Thoracic aorta (tissue), 2 donors: ENCODE measurements around the gene ZMAT2. TPM values are rescaled to one million over a fixed set of nuclear protein-coding genes. Genes with fewer than 3 reads are reported as not detected.

Source experiments
- ATAC-seq: fragments of 150-250 bp; one replicate; pipeline ENCODE4 v1.8.0; 2017; ENCODE audit warnings: low read depth; ENCODE audit not compliant: insufficient number of reproducible peaks, low FRiP score
- DNase-seq: peaks from one replicate; pipeline ENCODE4 v3.0.0-alpha.2; 2020; ENCODE audit warnings: low spot score
- H3K27ac ChIP-seq, 2 donors: fragments of 200-600 bp; sonication (generic); 1 replicate in 1 of 2; 2 replicates in 1 of 2; pipeline ENCODE4 v1.5.1; 2016; ENCODE audit warnings: mild to moderate bottlenecking in 2 of 2, moderate library complexity in 2 of 2
- H3K27me3 ChIP-seq: fragments of 200-600 bp; sonication (generic); replicated peaks from 2 replicates; pipeline ENCODE4 v1.6.0; 2016; ENCODE audit warnings: mild to moderate bottlenecking; ENCODE audit not compliant: insufficient read depth
- H3K36me3 ChIP-seq: fragments of 200-600 bp; sonication (generic); one replicate; pipeline ENCODE4 v1.5.1; 2016
- H3K4me1 ChIP-seq, 2 donors: fragments of 200-600 bp; sonication (generic); 1 replicate in 1 of 2; 2 replicates in 1 of 2; pipeline versions ENCODE4 v1.5.1 to v1.6.0; 2016; ENCODE audit warnings: low read depth in 2 of 2, mild to moderate bottlenecking in 1 of 2; ENCODE audit not compliant: control insufficient read depth in 1 of 2
- H3K4me3 ChIP-seq: fragments of 200-600 bp; sonication (generic); 2 replicates; pipeline ENCODE4 v1.5.1; 2016; ENCODE audit warnings: mild to moderate bottlenecking
- H3K9me3 ChIP-seq: fragments of 200-600 bp; sonication (generic); 2 replicates; pipeline ENCODE4 v1.5.1; 2016
- total RNA-seq, 2 donors: library from RNA; depleted of rRNA; stranded (reverse); fragments of >200 nt; gene quantifications; one replicate each; pipeline versions ENCODE4 v1.1.0 to v1.2.3, GENCODE V29; 2016
- TF ChIP-seq, protein P1 (sequence below): fragments of 200-600 bp; sonication (generic); IDR thresholded peaks from one replicate; pipeline ENCODE4 v1.5.1; 2019; ENCODE audit warnings: antibody characterized with exemption

The ZMAT2 gene
- total RNA-seq, 2 donors from 2014 or later: 32.0 to 50.4 TPM

DNA sequence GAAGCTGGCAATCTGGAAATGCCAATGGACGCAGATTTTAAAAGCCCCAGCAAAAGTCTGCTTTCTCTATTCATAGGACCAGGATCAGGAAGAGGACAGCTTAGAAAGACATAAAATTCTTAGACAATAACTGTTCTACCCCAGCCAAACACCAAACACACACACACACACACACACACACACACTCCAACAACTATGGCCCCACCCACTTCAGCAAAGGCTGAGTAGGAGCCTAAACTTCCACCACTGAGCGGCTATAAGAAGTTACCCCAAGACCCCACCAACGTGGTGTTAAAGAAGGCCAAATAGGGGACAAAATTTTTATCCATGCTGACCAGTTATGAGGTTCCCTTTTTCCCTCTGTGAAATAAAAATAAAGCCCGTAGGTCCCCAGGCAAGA, 32.9 kb downstream of the ZMAT2 start:
- Histone ChIP-seq H3K27me3 (no peaks in the 10 kb centered on the region), H3K36me3 (no peaks in the 10 kb centered on the region), H3K27ac (no peak overlapping the region), H3K9me3 (no peaks in the 10 kb centered on the region), H3K4me1 (no peaks in the 10 kb centered on the region), H3K4me3 (no peak overlapping the region)
- TF ChIP-seq, protein P1, sequence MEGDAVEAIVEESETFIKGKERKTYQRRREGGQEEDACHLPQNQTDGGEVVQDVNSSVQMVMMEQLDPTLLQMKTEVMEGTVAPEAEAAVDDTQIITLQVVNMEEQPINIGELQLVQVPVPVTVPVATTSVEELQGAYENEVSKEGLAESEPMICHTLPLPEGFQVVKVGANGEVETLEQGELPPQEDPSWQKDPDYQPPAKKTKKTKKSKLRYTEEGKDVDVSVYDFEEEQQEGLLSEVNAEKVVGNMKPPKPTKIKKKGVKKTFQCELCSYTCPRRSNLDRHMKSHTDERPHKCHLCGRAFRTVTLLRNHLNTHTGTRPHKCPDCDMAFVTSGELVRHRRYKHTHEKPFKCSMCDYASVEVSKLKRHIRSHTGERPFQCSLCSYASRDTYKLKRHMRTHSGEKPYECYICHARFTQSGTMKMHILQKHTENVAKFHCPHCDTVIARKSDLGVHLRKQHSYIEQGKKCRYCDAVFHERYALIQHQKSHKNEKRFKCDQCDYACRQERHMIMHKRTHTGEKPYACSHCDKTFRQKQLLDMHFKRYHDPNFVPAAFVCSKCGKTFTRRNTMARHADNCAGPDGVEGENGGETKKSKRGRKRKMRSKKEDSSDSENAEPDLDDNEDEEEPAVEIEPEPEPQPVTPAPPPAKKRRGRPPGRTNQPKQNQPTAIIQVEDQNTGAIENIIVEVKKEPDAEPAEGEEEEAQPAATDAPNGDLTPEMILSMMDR: no peak
- ATAC-seq (no peak), DNase-seq (no peak)

DNA sequence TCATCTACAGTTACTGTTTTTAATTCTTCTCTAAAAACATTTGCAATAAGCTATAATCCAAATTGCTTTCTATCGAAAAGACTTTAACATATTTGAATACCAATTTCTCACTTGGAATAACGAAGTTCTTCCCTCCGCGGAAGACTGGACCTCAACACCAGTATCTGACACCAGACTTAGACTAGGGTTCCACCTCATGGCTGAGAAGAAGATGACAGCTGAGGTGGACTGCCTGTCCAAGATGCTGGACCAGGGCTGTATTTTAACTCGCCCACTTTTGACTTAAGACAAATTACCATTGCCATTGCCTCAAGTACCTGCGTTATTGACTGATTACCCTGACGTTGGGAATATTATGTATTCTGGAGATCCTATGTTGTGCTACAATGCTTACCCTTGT, 34.1 kb downstream of the ZMAT2 start:
- Histone ChIP-seq H3K27ac (no peak overlapping the region), H3K4me1 (no peaks in the 10 kb centered on the region), H3K36me3 (no peaks in the 10 kb centered on the region), H3K9me3 (no peaks in the 10 kb centered on the region), H3K4me3 (no peak overlapping the region), H3K27me3 (no peaks in the 10 kb centered on the region)
- ATAC-seq (no peak), DNase-seq (no peak)
- TF ChIP-seq, protein P1: peak; percentile 35

DNA sequence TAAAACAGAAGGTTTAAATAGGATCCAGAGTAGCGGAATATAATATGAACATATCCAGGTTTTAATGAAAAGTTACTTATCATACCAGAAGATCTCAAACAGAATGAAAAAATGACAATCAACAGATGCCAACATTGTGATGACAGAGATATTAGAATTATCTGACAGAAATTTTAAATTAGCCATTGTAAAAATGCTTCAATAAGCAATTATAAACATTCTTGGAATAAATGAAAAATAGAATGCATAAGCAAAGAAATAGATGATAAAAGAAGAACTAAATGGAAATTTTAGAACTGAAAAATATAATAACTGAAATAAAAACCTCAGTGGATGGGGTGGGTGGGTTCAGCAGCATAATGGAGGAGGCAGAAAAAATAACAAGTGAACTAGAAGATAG, 37.2 kb downstream of the ZMAT2 start:
- H3K36me3 ChIP-seq: no peaks in the 10 kb centered on the region
- no peak overlapping the region for H3K27ac ChIP-seq
- TF ChIP-seq, protein P1: no peak
- DNase-seq: no peak
- no peaks in the 10 kb centered on the region for H3K27me3 ChIP-seq
- no peaks in the 10 kb centered on the region for H3K9me3 ChIP-seq
- no peak for ATAC-seq
- no peaks in the 10 kb centered on the region for H3K4me1 ChIP-seq
- no peak overlapping the region for H3K4me3 ChIP-seq

DNA sequence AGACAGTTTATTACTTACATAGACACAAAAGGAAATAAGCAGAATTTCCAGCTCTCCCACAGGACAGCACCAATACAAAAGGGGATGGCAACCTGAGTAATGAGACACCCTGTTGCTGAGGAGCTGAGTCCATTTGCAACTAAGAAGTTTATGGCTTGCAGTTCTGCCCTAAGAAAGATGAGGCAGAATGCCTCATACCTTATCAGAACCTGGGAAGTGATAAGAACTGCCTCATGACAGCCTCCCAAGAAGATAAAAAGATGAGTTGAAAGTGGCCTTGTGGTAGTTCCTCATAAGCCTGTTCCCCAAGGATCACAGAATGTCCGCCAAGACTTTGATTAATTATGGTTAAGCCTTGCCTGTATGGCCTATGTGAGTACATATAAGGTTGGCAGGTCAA, 41.7 kb downstream of the ZMAT2 start:
- TF ChIP-seq, protein P1: no peak
- no peak for ATAC-seq
- peaks cover 3% of the 10 kb centered on the region for H3K9me3 ChIP-seq
- no peak for DNase-seq
- H3K27me3 ChIP-seq: no peaks in the 10 kb centered on the region
- H3K27ac ChIP-seq: no peak overlapping the region
- no peaks in the 10 kb centered on the region for H3K36me3 ChIP-seq
- no peaks in the 10 kb centered on the region for H3K4me1 ChIP-seq
- no peak overlapping the region for H3K4me3 ChIP-seq

DNA sequence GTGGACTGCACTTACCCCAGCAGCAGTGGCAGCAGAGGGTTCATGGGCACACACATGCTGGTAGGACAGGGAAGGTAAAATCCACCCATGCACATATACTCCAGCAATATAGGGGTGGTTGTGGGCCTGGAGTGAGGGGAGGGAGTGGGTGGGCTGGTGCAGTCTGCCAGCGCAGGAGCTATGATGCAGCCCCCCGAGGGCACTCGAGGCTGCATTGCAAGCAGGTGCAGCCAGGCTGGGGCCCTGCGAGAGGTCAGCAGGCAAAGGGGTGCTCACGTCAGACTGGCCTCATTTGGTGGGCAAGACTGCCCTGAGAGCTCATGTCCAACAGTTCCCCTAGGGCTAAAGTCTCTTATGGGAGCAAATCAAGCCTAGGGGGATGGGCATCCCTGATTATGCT, 53.3 kb downstream of the ZMAT2 start:
- Histone ChIP-seq H3K9me3 (peaks cover 38% of the 10 kb centered on the region), H3K36me3 (no peaks in the 10 kb centered on the region), H3K27me3 (no peaks in the 10 kb centered on the region), H3K4me1 (no peaks in the 10 kb centered on the region), H3K27ac (no peak overlapping the region), H3K4me3 (no peak overlapping the region)
- ATAC-seq: no peak
- TF ChIP-seq, protein P1: no peak
- no peak for DNase-seq

Other genes with a start within 250 kb of the ZMAT2 start
- 1 to 10 TPM in 1 of 2 donors, not detected in 1; 6.0 TPM for gene EIF4EBP3, start 152.8 kb upstream of the ZMAT2 start, total RNA-seq
- gene SRA1, start 143.0 kb upstream of the ZMAT2 start, total RNA-seq: 10 to 100 TPM; 29.6 to 34.3 TPM
- gene APBB3, start 135.8 kb upstream of the ZMAT2 start, total RNA-seq: 10 to 100 TPM; 31.3 to 34.9 TPM
- 10 to 100 TPM; 21.7 to 40.2 TPM for gene SLC35A4, start 135.6 kb upstream of the ZMAT2 start, total RNA-seq
- 100 to 1,000 TPM in 1 of 2 donors, 10 to 100 TPM in 1; 96.6 to 235 TPM for gene CD14, start 67.3 kb upstream of the ZMAT2 start, total RNA-seq
- gene TMCO6, start 61.0 kb upstream of the ZMAT2 start, total RNA-seq: 10 to 100 TPM; 11.4 to 13.5 TPM
- gene NDUFA2, start 52.8 kb upstream of the ZMAT2 start, total RNA-seq: 10 to 100 TPM; 19.9 to 26.4 TPM
- gene IK, start 52.6 kb upstream of the ZMAT2 start, total RNA-seq: 100 to 1,000 TPM in 1 of 2 donors, 10 to 100 TPM in 1; 95.3 to 108 TPM
- 10 to 100 TPM; 24.6 to 26.1 TPM for gene WDR55, start 35.5 kb upstream of the ZMAT2 start, total RNA-seq
- 1 to 10 TPM in 1 of 2 donors, under 1 TPM in 1; 0.54 to 1.8 TPM for gene DND1, start 26.9 kb upstream of the ZMAT2 start, total RNA-seq
- gene HARS1, start 9.1 kb upstream of the ZMAT2 start, total RNA-seq: 10 to 100 TPM; 46.4 to 68.2 TPM
- gene HARS2, start 9.0 kb upstream of the ZMAT2 start, total RNA-seq: 10 to 100 TPM; 26.0 to 69.0 TPM
- not detected for gene PCDHA1, start 85.7 kb downstream of the ZMAT2 start, total RNA-seq
- under 1 TPM in 1 of 2 donors, not detected in 1; 0.85 TPM for gene PCDHA2, start 94.4 kb downstream of the ZMAT2 start, total RNA-seq
- gene PCDHA3, start 100.6 kb downstream of the ZMAT2 start, total RNA-seq: 1 to 10 TPM in 1 of 2 donors, under 1 TPM in 1; 0.68 to 2.0 TPM
- under 1 TPM; 0.78 to 0.81 TPM for gene PCDHA4, start 106.6 kb downstream of the ZMAT2 start, total RNA-seq
- under 1 TPM; 0.14 to 0.85 TPM for gene PCDHA5, start 121.2 kb downstream of the ZMAT2 start, total RNA-seq
- gene PCDHA6, start 127.5 kb downstream of the ZMAT2 start, total RNA-seq: 1 to 10 TPM in 1 of 2 donors, under 1 TPM in 1; 0.14 to 5.2 TPM
- gene PCDHA7, start 133.8 kb downstream of the ZMAT2 start, total RNA-seq: under 1 TPM; 0.42 to 0.54 TPM
- under 1 TPM in 1 of 2 donors, not detected in 1; 0.14 TPM for gene PCDHA8, start 140.7 kb downstream of the ZMAT2 start, total RNA-seq
- 1 to 10 TPM in 1 of 2 donors, under 1 TPM in 1; 0.35 to 1.1 TPM for gene PCDHA9, start 147.9 kb downstream of the ZMAT2 start, total RNA-seq
- under 1 TPM; 0.28 to 0.41 TPM for gene PCDHA10, start 155.4 kb downstream of the ZMAT2 start, total RNA-seq
- under 1 TPM; 0.14 to 0.21 TPM for gene PCDHA11, start 168.5 kb downstream of the ZMAT2 start, total RNA-seq
- gene PCDHA12, start 174.9 kb downstream of the ZMAT2 start, total RNA-seq: under 1 TPM; 0.21 to 0.68 TPM
- gene PCDHA13, start 181.7 kb downstream of the ZMAT2 start, total RNA-seq: under 1 TPM; 0.54 to 0.56 TPM
- gene PCDHAC1, start 225.9 kb downstream of the ZMAT2 start, total RNA-seq: 1 to 10 TPM in 1 of 2 donors, under 1 TPM in 1; 0.71 to 1.2 TPM